Upper lobe of right lung (tissue), 1 donor: ENCODE measurements around the gene MGST2. TPM values are rescaled to one million over a fixed set of nuclear protein-coding genes. Genes with fewer than 3 reads are reported as not detected.

Source experiments
- ATAC-seq: fragments of 200-7000 bp; cut with Tn5 transposase; one replicate; pipeline ENCODE4 v1.9.1; 2020; ENCODE audit warnings: mild to moderate bottlenecking, moderate library complexity
- DNase-seq: peaks from one replicate; pipeline ENCODE4 v3.0.0-alpha.2; 2020
- H3K27ac ChIP-seq: fragments of 200-600 bp; one replicate; pipeline ENCODE4 v1.8.0; 2022
- H3K27me3 ChIP-seq: fragments of 200-600 bp; one replicate; pipeline ENCODE4 v1.8.0; 2022; ENCODE audit warnings: mild to moderate bottlenecking
- H3K36me3 ChIP-seq: fragments of 200-600 bp; one replicate; pipeline ENCODE4 v1.8.0; 2022
- H3K4me1 ChIP-seq: fragments of 200-600 bp; one replicate; pipeline ENCODE4 v1.8.0; 2022
- H3K4me3 ChIP-seq: fragments of 200-600 bp; one replicate; pipeline ENCODE4 v1.8.0; 2022; ENCODE audit warnings: mild to moderate bottlenecking
- H3K9me3 ChIP-seq: fragments of 200-600 bp; one replicate; pipeline ENCODE4 v1.8.0; 2022
- CTCF ChIP-seq: fragments of 200-600 bp; IDR thresholded peaks from one replicate; pipeline ENCODE4 v1.8.0; 2022; ENCODE audit warnings: antibody characterized with exemption
- intact Hi-C: fragments of 100-400 bp; cut with DNase I; formaldehyde crosslinking; loops from one replicate; pipeline ENCODE4 v1.11.0; 2022
- total RNA-seq: library from RNA; stranded (reverse); fragmentation: NEBNext Ultra II Directional; extraction: Animal tissue kit (Norgen Biotek cat#: 25700); gene quantifications from one replicate; pipeline ENCODE4 v1.2.1, GENCODE V29; 2021
- donor health status: DM: no; HTN: yes; CAD: no; lungs with severe emphysema.

The MGST2 gene
- total RNA-seq, 1 donor from 2014 or later: 64.6 TPM

- no peaks in the 10 kb centered on the region for H3K9me3 ChIP-seq
- intact Hi-C loops: no loop called here
- H3K36me3 ChIP-seq: no peaks in the 10 kb centered on the region
- ATAC-seq (no peak), DNase-seq (no peak)
- H3K27me3 ChIP-seq: no peaks in the 10 kb centered on the region
- no peak overlapping the region for H3K4me3 ChIP-seq
- peaks cover 18% of the 10 kb centered on the region for H3K4me1 ChIP-seq
- TF ChIP-seq CTCF: no peak
- no peak overlapping the region for H3K27ac ChIP-seq
Observed at GRCh38 chr4:139668658-139669201, 3.1 kb downstream of the MGST2 start.

- Histone ChIP-seq H3K36me3 (no peaks in the 10 kb centered on the region), H3K4me3 (no peak overlapping the region), H3K27ac (no peak overlapping the region), H3K27me3 (no peaks in the 10 kb centered on the region), H3K9me3 (no peaks in the 10 kb centered on the region), H3K4me1 (peaks cover 18% of the 10 kb centered on the region)
- no peak for TF ChIP-seq CTCF
- intact Hi-C loops: no loop called here
- DNase-seq: no peak
- ATAC-seq: no peak
Observed at GRCh38 chr4:139669335-139669734, 3.7 kb downstream of the MGST2 start.

- Histone ChIP-seq H3K4me3 (no peak overlapping the region), H3K36me3 (no peaks in the 10 kb centered on the region), H3K4me1 (peaks cover 16% of the 10 kb centered on the region), H3K27me3 (no peaks in the 10 kb centered on the region), H3K9me3 (no peaks in the 10 kb centered on the region), H3K27ac (no peak overlapping the region)
- no peak for TF ChIP-seq CTCF
- DNase-seq (no peak), ATAC-seq (no peak)
- intact Hi-C loops: no loop called here
Observed at GRCh38 chr4:139669890-139670289, 4.3 kb downstream of the MGST2 start.

GRCh38 chr4:139670775-139671174 is 5.2 kb downstream of the MGST2 start:
- no peaks in the 10 kb centered on the region for H3K27me3 ChIP-seq
- H3K4me1 ChIP-seq: peaks cover 11% of the 10 kb centered on the region
- no peak overlapping the region for H3K27ac ChIP-seq
- intact Hi-C loops: no loop called here
- H3K4me3 ChIP-seq: no peak overlapping the region
- H3K9me3 ChIP-seq: no peaks in the 10 kb centered on the region
- no peaks in the 10 kb centered on the region for H3K36me3 ChIP-seq
- DNase-seq (no peak), ATAC-seq (no peak)
- TF ChIP-seq CTCF: no peak

GRCh38 chr4:139672215-139672614 is 6.6 kb downstream of the MGST2 start:
- Histone ChIP-seq H3K9me3 (no peaks in the 10 kb centered on the region), H3K27ac (no peak overlapping the region), H3K27me3 (no peaks in the 10 kb centered on the region), H3K4me3 (no peak overlapping the region), H3K36me3 (no peaks in the 10 kb centered on the region), H3K4me1 (peaks cover 10% of the 10 kb centered on the region)
- no peak for TF ChIP-seq CTCF
- ATAC-seq (no peak), DNase-seq (no peak)
- intact Hi-C loops: no loop called here

GRCh38 chr4:139672732-139673131 is 7.1 kb downstream of the MGST2 start:
- intact Hi-C loops: no loop called here
- TF ChIP-seq CTCF: no peak
- Histone ChIP-seq H3K4me3 (no peak overlapping the region), H3K4me1 (peaks cover 5% of the 10 kb centered on the region), H3K36me3 (no peaks in the 10 kb centered on the region), H3K27me3 (no peaks in the 10 kb centered on the region), H3K9me3 (no peaks in the 10 kb centered on the region), H3K27ac (no peak overlapping the region)
- no peak for DNase-seq
- ATAC-seq: no peak
